RKO (cell line): ENCODE data around the gene XCL2.
A peak's percentile ranks its signal among the peaks of the same experiment; 100 is the strongest.
"Not testable (repeated sequence)": the region's sequence is repeated elsewhere in the genome, so short reads cannot be mapped to it uniquely, and the experiment has no call there.

Experiments used
- DNase-seq: peaks from one replicate; pipeline ENCODE4 v3.0.0-alpha.2; 2016; ENCODE audit warnings: low spot score

XCL2 gene

DNA sequence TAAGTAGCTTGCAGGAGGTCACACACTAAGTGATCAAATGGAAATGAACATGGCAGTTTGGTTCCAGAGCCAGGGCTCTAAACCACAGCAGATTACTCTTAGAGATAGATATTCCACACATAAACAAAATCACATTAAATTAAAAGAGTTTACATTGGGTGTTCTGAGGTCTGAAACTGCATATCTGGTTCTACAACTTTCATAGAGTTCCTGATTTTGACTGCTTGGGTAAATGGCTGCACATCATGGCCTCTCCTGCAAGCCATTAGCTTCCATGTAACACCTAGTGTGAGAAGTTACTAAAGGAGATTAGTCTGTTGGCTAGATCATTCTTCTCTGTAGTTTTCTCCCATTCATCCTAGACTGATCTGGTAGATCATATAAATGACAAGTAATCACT is 12.8 kb upstream of the XCL2 start:
- no peak for DNase-seq

DNA sequence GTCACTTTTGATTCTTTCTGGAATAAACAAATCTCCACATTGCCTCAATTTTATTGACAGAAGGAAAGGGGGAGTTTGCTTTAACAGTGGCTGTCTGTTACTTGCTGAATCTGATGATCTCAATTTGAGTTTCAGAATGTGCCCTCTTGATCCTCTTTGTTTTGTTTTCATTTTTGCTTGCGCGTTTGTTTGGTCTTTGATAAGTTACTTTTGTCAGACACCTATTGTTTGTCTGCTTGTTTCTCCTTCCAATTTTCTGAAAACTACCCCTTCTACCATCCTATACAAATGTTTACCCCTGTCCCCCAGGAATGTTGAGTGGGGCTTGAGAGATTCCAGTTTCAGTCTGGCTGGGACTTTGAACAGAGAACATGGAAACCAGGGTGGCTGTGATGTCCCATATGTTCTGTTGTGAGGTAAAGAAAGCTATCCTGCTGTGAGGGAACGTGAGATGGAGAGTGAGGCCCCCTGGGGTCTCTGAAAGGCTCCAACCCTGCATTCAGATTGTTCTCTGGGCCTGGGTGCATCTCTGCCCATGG is 11.8 kb upstream of the XCL2 start:
- DNase-seq = no peak

DNA sequence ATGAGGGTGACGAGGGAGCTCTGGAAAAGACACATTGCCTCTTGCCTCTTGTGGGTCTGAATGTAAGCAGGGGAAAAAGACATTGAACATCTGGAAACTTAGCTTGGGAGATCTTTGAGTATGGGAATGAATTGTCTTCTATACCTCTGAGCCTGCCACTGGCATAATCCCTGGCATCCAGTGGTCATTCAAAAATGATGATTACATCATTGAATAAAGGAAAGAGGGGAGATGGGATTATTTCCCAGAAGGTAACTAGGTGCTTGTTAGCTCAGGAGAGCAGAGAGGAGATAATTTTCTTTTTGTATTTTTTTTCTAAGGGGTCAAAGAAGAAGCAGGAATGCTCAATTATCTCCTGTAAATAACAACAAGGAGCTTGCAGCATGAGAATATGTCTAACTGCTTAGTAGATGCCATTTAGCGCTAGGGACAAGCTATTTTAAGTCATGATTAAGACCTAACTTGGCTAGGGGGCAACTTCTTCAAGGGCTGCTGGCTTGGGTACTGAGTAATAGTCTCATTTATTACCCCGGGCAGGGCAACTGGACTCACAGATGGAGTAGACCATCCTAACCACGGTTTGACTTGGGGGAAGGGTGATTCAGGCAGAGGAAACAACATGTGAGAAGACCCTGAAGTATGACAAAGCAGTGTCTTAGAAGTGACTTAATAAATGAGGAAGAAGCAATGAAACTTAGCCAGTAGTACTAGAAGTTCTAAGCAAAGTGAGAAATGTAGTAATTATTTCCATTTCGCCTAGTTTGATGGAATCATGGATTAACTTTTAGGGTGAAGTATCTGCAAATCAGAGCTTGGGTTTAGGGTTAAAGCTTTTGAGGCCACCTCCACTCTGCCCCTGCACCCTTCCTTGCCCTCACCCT is 11.0 kb upstream of the XCL2 start:
- no peak for DNase-seq

DNA sequence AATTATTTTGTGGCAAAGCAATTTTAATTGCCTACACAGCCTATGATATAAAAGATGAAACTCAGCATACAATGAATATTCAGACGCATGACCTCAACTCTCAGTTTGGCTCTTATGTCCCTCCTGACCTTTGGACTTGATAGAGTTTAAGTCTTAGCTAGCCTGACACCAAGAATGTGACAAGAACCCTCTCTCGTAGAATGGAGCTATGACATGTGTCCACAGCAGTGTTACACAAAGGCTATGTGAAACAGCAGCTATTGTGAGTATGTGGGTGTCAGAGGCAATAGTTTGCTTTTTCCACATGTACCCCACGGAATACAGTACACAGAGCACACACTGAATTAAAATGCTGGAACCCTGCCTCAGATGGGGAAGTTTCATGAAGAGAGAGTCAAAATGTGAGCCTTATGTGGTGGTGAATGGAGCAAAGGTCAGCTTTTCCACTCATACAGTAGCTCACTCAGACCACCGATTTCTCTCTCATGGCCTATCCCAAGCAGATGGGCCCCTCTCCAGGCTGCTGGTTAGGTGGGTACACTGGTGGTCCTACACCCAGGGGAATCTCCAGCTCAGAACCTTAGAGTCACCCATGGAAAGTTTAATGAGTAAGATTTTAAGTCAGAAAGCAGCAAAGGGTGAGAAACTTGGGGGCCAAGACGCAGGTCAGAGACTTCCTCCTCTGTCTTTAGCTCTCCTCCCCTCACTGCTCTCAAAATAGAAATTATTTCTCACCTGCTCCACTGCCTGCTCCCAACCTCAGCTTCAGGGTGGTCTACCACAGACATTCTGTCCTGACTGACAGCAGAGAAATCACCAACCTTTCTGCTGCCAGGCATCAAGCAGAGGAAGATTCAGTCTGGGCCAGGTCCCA is 10.1 kb upstream of the XCL2 start:
- DNase-seq = no peak

DNA sequence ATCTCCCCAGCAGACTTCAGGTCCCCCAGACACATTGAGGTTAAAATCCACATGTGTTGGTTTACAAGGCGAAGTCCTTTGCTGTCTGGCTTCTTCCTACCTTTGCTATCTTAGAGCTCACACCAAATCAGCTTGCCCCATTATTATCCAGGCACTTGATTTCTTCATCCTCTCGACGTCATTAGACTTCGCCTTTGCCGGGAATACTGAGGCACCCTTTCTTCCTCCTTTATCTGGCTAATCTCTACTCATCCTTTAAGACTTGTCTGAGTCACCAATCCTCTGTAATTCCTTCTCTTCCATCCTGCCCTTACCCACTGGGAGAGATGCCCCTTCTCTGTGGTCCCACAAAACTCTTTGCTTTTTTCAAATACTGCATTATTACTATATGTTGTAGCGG is 9.2 kb upstream of the XCL2 start:
- no peak for DNase-seq

DNA sequence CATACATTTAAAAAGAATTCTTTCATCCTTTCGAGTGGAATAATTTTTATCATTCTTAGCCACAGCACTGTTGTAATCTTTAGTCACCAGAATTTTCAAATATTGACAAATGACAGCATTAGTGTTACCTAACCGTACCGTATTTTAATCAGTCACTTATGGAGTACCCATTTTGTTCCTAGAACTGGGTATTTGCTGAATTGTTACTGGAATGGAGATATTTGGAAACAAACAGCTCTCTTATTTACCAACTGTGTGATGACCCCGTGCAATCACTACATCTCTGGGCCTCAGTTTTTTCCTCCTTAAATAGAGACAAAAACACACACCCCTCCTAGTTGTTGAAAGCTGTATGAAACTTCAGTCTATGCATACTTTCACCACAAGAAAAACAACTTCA is 7.9 kb upstream of the XCL2 start:
- DNase-seq = no peak

DNA sequence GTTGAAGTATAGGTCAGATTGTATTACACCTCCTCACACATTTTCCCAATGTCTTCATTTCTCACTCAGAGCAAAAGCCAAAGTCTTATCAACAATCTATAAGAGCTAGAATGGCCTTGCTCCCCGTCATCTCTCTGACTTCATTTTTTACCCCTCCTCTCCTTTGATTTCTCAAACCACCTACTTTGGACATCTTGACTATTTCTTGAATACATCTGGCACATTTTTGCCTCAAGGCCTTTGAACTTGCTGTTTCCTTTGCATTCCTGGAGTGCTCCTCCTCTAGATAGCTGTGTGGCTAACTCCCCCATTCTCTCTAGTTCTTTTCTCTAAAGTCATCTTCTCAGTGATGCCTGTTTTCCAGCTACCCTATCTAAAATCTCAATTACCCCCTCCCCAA is 7.2 kb upstream of the XCL2 start:
- no peak for DNase-seq

DNA sequence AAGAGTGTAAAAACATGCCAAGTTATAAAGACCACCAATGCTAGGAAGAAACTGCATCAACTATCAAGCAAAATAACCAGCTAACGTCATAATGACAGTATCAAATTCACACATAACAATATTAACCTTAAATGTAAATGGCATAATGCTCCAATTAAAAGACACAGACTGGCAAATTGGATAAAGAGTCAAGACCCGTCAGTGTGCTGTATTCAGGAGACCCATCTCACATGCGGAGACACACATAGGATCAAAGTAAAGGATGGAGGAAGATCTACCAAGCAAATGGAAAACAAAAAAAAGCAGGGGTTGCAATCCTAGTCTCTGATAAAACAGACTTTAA is 2.7 kb upstream of the XCL2 start:
- DNase-seq = not testable (repeated sequence)

DNA sequence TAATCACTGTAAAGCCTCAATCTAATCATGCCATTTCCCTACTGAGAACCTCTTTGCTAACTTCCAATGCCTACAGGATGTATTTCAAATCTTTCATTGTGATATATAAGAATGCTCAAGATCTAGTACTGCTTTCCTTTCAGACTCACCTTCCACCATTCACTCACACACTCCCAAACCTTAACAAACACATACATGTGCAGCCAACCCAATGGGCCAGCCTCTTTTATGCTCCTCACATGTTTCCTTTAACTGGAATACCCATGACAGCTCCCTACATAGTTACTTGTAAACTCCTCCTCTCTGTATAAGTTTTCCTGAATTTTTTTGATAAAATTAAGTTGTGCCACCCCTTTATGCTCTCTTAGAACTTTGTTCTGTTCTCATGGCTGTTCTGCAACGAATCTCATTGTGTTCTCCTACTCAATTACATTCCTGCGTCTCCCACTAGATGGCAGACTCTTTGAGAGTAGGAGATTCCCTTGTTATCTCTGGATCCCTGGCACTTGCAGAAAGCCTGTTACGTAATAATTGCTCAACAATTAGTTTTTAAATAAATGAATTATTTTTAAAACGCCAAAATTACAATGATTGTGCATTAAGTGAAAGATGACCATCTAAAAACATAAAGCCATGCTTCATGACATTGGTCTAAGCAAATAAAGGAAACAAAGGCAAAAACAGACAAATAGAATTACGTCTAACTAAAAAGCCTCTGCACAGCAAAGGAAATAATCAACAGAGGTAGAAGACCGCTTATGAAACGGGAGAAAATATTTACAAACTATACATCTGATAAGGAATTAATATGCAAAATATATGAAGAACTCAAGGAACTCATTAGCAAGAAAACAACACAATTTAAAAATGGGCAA is 2.1 kb upstream of the XCL2 start:
- peak; percentile 44 for DNase-seq

DNA sequence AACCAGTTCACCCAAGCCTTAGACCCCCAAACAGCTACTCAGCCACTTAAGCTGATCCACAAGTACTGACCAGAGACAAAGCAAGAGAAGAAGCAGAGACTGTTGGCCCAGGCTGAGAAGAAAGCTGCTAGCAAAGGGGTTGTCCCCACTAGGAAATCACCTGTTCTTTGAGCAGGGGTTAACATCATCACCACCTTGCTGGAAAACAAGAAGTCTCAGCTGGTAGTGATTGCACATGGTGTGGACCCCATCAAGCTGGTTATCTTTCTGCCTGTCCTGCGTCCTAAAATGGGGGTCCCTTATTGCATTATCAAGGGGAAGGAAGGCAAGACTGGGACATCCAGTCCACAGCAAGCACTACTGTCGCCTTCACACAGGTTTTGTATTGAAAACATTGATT is 819 bp downstream of the XCL2 start:
- not testable (repeated sequence) for DNase-seq

DNA sequence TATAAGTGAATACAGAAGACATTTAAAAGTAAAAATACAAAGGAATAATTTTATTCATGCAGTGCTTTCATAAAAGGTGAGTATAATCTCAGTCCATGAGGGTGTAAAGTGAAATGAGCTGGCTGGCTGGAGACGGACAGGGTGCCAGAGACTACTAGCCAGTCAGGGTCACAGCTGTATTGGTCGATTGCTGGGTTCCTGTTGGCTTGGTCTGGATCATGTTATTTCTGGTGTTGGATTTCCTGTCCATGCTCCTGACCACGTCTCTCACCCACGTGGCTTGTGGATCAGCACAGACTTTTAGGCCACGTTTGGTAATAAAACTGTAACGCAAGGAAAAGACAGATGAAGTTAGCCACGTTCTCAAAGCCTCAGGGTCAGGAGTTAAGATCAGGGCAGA is 3.0 kb downstream of the XCL2 start:
- DNase-seq = not testable (repeated sequence)

DNA sequence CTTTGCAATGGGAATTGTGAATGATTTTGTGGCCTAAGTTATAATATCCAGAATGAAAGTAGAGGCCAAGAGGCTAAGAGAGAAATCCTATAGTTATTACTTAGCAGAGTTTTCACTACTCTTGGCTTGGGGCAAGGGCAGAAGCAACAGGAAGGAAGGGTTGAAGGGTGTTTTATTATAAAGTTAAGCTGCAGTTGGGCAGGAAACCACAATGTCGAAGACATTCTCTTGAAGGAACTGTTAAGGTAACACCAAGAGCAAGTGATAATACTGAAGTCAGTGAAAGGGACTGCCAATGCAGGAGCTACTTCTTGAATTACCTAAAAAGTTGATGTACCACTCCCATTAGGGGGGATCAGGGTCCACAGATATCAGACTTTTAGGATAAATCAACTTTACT is 8.3 kb downstream of the XCL2 start:
- DNase-seq = no peak

DNA sequence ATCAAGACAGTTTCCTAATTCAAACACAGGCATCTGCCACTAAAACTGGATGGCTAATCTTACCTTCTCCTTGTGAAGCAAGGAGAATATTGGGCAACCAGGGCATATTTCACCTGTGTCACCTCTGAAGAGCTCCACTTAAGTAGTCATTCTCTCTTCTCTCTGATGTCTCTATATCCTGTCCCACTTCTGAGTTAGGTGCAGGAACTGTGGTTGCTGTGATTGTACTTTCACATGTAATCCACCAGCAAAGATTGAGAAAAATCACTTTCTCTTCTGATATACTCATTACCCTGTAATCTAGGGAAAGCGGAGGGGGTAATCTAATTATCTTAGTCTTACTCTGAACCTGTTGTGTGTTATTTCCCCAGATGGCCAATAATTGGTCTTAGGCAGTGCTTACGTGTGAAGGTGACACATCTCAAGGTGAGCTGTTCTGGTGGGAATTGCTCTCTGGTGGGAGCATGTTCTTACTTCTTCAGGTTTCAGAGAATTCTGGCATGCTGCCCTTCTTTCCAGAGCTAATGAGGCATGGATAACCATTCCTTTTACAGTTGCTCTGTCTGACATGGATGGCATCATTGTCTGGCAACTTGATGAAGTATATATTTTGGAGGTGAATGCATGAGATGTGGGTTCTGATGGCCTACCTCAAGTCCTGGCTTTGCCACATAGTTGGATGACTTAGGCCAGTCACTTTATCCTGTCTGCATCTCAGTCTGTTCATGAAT is 12.0 kb downstream of the XCL2 start:
- DNase-seq = no peak

DNA sequence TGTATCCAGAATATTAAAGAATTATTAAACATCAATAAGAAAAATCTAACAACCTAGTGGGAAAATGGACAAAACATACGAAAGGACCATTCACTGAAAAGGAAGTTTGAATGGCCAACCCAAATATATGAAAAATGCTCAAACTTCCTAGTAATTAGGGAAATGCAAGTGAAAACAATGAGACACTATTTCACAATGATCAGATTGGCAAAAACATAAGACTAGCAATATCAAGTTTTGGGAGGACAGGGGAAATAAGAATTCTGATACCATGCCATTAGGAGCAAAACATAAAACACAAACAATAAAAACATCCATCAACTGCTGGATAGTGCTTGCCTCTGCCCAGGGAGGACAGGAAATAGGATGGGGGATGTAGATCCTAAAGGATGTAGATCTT is 14.3 kb downstream of the XCL2 start:
- DNase-seq = no peak

DNA sequence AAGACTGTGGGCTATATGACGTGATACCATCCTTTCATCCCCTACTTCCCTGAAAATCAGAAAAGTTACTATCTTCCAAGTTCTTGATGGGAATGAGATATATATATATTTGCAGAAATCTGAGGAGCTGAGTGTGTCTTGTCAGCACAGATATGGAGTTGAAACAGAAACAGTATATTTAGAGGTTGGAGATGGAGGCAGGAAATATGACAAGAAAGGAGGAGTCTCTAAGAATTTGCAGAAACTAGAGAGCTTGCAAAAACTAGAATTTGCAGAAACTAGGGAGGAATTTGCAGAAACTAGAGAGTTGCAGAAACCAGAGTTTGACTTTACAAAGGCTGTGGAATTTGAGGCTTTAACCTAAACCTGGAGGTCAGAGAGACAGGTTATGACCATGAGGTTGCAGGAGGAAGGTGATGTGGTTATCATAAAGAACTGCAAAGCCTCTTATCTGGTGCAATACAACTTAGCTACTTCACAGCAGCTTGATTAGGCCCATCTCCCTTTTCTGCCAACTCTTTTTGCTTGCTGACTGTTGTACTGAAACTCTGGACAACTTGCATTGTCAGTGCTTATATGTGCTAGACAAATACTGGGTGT is 22.3 kb downstream of the XCL2 start:
- no peak for DNase-seq

DNA sequence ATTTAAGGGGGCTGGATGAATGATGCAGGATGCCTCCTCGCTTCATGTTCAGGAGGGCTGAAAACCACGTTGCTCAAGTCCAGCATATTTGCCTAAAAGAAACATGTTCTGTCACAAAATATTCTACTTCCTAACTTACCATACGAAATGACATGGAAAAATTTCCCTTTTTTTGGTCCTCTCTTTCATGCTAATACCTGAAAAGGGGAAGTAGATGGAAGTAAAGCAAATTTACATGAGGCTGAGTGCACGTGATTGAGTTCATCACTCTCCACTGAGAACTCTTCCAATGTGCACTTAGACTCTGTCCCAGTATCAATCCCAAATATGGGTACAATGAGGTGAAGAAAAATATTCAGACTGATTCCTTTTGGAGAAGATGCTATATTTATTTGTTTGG is 23.0 kb downstream of the XCL2 start:
- no peak for DNase-seq

DNA sequence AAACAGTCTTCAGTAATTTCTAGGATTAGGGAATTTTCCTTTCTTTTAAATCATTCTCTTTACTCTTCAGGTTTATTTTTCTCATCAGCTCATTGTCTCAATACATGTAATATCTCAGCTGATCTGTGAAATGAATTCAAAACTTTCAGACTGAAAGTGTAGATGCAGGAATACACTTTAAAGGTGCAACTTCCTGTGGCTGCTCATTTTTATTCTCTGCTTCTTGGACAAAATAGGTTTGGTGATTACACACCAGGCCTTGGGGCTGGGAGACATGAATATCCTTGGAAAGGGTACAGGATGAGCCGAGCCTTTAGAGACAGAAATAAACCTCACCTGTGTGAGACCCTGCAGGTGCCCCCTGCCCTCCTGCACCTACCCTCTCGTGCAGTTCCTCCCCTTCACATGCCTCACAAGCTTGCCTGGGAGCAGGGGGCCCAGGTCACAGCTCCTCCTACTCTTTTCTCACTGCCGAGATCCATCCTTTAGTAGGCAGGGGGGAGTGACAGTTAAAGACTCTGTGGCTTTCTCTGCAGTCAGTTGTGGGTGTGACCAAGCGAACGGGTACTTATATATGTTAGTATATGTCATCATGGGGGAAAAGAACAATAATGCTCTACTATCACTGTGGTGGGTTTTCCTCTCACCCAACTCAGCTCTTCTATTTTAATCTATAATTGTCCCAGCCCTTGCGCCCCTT is 23.6 kb downstream of the XCL2 start:
- DNase-seq = no peak

DNA sequence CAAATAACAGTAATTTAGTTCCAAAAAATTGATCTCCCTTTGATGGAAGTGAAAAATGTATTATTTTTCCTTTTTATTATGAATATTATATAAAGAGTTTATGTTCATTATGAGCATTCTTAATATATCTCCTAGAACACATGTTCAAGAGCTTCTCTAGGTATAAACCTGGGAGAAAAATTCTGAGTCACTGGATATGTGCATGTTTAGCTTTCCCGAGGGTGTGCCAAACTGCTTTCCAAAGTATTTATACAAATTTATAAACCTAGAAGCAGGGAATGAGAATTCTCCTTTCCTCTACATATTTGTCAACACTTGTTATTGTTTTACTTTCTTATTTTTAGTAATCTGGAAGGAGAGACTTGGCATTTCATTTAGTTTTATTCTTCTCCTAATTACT is 25.0 kb downstream of the XCL2 start:
- no peak for DNase-seq

DNA sequence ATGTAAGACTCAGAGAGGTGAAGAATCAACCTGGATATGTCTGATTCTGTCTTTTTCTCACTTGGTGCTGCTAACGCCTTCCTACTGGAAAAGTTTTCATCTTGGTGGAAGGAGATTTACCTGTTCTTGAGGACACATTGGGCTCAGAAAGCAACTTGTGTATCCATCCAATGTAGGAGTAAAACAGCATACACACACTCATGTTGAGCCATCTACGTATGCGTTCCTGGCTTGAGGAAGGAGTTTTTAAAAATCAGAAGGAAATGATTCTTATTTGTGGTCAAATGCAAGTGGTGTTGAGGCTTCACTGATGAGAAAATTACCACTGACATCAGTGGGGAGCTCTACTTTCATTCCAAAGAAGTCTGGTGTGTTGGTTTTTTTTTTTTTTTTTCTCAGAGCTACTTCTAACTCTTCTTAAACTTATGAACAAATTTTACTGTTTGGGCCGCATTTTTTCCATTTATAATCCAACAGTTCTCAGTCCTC is 25.6 kb downstream of the XCL2 start:
- DNase-seq = no peak

DNA sequence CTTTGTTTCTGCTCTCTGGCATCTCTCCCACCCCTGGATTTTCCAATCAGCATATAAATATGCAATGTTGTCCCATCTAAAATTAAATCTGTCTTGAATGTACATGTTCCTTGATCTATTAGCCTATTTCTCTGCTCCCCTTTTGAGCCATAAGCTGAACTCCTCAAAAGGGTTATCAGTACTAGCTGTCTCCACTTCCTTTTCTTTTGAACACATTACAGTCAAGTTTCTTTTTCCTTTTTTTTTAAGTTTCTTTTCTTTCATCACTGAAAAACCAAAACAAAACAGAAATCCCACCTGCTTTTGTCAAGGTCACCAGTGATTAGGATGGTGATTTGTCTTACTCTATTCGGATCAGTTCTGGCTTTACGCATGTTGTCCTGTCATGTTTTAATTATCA is 29.3 kb downstream of the XCL2 start:
- no peak for DNase-seq
